GM19455 (cell line): ENCODE data around the gene DVL1.
"Not testable (repeated sequence)": the region's sequence is repeated elsewhere in the genome, so short reads cannot be mapped to it uniquely, and the experiment has no call there.

Experiments
- ATAC-seq: cut with Tn5 transposase; IDR thresholded peaks from one replicate; pipeline ENCODE4 v1.9.1; 2021; ENCODE audit not compliant: unreplicated experiment

Gene DVL1

GRCh38 chr1:1349256-1350012 is at the start of gene DVL1:
DVL1 (minus strand) TSS chr1:1349418; CDS start chr1:1349065, 353 bp downstream.
- ATAC-seq, result peak; percentile 55

- peak; percentile 6 for ATAC-seq
Measured at GRCh38 chr1:1398677-1399186, 49.5 kb upstream of the DVL1 start.

GRCh38 chr1:1397839-1398523 is 48.8 kb upstream of the DVL1 start:
- ATAC-seq, result no peak

GRCh38 chr1:1395166-1395565 is 45.9 kb upstream of the DVL1 start:
- no peak for ATAC-seq

DNA sequence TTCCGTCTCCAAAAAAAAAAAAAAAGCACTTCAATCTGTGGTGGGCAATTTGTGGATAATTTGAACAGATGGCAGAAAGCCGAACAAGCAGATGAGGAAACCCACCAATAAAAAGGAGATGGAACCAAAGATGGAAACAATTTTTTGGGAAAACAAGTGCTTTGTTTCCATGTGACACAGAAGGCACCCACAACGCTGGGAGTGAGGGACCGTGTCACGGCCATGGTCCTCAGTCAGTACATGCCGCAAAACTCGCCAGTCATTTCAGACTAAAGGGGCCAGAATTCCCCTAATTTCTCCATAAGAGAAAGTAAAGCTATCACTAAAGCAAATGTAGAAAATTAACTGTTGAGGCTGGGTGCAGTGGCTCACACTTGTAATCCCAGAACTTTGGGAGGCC is 44.9 kb upstream of the DVL1 start:
- no peak for ATAC-seq

DNA sequence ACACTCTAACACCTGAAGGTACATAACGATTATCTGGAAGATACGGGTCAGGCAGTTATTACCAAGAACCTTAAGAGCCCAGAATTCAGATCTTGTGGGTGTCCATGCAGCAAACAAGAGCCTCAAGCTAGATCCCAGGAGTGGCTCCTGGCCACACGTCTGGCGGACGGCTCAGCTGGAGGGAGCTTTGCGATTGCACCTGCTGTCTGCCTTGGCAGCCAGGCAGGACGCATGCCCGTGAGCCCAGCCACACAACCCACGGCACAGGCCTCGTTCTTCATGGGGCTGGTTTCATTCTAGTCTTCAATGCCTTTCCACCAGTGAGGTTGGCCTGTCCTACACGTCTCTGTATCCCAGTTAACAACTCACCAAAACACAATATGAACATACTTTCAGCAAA is 44.2 kb upstream of the DVL1 start:
- ATAC-seq, result no peak

DNA sequence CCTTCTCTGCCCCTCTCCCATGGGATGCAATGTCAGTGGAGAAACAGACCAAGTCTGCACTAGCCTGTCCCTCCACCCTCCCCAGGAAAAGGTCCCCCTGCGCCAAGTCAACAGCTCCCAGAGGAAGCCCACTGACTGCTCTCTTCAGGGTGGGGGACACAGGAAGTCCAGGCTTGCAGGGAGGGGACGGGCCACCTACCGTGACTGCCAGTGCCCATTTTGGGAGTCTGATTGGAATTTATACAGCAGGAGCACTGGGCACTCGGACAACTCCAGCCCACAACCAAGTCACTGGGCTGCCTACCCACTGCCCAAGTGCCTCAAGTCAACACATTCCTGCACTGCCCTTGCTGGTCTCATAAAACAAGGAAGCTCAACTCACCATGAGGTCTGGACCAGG is 43.8 kb upstream of the DVL1 start:
- ATAC-seq, result no peak

DNA sequence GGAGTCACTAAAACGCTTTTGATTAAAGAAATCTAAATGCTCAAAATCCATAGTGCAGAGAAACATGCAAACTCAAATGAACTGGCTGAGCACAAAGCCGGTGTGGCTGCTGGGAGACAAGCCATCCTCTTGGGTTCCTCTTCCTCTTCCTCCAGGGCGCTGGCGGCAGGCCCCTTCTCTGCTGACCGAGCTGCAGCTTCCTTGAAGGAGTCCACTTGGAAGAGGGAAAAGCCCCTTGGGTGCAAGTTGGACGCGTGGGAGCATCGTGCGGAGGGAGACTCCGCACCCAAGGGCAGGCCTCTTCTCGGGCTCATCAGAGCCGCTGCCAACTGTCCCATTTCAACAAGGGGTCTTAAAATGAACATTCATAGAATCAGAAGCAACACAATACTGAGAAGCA is 42.0 kb upstream of the DVL1 start:
- ATAC-seq, result no peak

GRCh38 chr1:1390675-1391074 is 41.5 kb upstream of the DVL1 start:
- ATAC-seq, result no peak

DNA sequence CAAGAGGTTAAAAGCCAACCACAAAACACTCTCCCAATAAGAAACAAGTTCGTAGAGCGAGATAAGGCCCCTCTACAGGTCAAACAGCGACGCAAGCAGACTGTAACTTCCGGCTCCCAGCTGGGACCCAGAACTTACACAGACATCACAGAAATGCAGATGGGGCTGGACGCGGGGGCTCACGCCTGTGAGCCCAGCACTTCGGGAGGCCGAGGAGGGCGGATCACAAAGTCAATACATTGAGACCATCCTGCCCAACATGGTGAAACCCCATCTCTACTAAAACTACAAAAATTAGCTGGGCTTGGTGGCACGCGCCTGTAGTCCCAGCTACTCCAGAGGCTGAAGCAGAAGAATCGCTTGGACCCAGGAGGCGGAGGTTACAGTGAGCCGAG is 38.9 kb upstream of the DVL1 start:
- ATAC-seq, result no peak

DNA sequence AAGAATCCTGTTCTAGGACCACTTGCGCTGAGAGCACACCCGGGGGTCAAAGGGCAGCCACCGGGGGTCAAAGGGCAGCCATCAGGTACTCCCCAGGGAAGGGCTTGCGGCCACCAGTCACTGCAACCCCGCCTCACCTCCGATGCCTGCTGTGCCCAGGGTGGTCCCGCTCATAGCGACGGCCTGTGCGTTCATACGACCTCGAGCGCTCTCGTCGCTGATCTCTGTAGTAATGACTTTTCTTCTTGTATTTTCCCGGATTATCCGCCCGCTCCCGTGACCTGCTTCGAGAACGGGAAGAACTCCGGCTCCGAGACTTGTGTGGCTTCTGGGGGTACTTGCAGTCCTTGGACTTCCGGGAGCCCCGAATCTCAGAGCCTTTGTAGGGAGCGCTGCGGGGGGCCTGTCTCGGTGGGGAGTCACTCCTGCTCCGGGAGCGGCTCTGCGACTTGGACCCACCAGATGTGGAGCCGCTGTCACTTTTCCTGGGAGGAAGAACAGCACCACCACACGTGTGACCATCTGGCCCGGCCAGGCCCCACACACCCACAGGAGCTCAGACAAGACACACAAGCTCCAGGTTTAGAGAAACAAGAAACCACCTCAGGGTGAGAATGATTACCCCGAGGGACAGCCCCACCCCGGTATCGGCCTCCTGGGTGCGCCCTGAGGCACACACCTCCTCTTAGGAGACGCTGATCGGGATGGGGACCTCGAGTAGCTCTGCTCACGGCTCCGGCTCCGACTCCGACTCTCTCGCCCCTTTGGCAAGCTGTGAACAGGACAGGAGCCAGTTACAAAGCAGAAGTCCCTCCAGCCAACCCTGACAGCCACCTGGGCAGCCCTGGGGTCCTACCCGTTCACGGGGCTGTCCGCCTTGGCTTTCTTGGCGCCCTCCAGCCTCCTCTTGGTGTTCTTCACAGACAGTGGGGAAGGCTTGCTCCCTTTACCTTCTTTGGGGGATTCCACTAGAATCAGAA is 38.2 kb upstream of the DVL1 start:
- no peak for ATAC-seq

- ATAC-seq, result no peak
Measured at GRCh38 chr1:1385931-1386330, 36.7 kb upstream of the DVL1 start.

DNA sequence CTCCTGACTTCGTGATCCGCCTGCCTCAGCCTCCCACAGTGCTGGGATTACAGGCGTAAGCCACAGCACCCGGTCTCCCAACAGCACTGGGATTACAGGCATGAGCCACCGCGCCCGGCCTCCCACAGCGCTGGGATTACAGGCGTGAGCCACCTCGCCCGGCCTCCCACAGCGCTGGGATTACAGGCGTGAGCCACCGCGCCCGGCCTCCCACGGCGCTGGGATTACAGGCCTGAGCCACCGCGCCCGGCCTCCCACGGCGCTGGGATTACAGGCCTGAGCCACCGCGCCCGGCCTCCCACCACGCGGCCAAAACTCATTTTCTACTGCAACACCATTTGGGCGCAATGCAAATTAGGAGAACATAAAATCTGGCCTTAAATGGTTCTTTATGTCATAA is 36.1 kb upstream of the DVL1 start:
- ATAC-seq, result not testable (repeated sequence)

GRCh38 chr1:1381294-1381693 is 32.1 kb upstream of the DVL1 start:
- no peak for ATAC-seq

DNA sequence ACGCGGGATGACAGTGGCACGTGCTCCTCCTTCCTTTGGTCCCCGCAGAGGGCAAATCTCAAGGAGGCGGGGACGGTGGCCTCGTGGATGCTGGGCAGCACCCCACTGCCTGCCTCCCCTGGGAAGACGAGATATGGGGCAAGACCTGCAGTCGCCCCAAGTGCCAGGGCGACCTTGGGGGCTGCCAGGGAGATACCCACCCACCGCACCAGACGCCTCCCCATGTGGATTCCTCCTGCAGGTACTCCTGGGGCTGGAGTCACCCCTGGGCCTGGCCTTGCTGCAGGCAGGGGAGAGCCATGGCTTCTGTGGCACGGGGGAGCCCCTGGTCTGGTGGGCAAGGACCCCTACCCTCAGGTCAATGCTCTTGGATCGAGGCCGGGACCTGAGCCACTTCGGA is 31.6 kb upstream of the DVL1 start:
- no peak for ATAC-seq

GRCh38 chr1:1377540-1378205 is 28.5 kb upstream of the DVL1 start:
- no peak for ATAC-seq

DNA sequence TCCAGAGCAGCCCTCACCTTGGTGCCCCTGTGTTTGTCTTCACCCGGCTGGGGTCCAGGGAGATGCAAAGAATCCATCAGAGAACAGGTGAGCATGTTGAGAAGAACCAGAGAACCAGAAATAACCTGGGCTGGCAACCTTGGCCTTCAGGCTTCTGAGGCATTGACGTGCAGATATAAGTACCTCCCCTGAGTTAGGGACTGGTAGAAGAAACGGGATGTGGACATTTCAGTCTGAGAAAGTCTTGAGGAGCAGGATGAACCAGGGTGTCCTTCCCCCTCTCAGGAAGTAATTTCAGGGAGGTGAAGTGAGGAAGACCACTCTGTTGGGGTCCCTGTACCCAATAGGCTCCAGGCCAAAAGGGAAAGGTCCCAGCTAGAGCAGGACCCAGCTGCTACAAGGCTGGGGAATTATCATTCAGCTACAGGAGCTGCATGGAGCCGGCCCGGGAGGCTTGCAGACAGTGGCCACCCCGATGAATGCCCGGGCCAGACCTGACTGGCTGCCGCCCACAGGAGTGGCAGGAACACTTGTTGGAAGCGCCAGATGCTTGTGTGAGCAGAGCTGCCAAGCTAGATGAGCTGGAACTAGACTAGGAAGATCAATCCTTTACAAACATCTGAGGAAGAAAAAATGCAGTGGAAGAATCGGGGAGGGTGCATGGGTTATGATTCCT is 27.5 kb upstream of the DVL1 start:
- ATAC-seq, result no peak

DNA sequence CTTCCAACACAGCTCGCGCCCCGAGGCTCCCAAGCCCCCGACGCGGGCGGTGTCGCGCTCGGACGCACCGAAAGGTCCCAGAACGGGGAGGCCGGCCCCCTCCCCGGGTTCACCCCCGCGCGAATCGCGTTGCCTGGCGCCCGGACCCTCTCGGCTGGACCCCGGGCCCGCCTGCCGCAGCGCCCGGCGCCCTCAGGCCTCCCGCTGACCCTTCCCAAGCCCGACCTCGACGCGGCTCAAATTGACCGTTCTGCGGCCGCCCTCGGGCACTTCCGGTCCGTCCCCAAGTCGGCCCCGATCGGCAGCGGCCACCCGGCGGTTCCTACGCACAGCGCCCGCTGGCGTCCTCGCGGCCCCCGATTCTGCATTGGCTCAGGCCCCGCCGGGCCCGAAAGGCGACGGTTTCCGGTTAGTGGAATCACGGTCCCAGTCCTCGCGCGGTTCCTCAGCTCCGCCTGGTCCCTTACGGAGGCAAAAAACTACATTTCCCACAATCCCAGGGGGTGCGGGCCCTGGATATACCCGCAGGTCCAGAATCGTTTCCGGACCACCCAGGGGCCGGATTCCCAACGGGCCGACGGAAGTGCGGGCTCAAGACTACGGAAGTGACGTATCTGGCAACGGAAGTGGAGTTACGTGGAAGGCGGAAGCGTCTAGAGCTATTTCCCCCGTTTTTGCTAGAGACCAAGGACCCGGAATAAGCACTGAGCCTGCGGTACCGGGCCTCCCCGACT is 25.9 kb upstream of the DVL1 start, which contains the start of gene AURKAIP1:
TSS of gene AURKAIP1 (minus strand) at position 279 of the 734 bp plus-strand sequence. CDS start 451 bp downstream, outside the sequence.
- peak; percentile 80 for ATAC-seq

DNA sequence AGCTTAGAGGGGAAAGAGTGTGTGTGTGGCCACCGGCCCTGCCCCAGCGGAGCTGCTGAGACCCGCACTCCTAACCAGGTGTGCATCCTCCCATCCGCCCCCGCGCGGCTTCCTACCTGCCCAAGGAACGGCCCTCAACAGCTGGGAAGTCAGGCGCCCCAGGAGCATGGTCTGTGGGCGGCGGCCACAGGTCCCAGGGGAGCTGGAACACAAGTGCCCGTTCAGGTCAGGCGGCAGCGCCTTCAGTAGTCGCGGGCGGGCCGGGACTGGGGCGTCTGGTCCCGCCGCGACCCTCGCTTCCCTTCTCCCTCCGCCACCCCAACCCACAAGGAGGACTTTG is 25.3 kb upstream of the DVL1 start:
- peak; percentile 3 for ATAC-seq
